GM23338 (cell line): Measurements from ENCODE around the gene TRAF3IP3.

Experiments
- CTCF ChIP-seq, 2 experiments: fragments of 200-600 bp in 1 of 2; sonication (generic) in 1 of 2; conservative IDR thresholded peaks; 2 replicates each; pipeline versions ENCODE4 v1.5.1 to v1.6.1; 2016 to 2017; ENCODE audit warnings: antibody characterized with exemption in 2 of 2, low read depth in 2 of 2, mild to moderate bottlenecking in 2 of 2, moderate library complexity in 1 of 2
- ETS1 ChIP-seq: IDR thresholded peaks from 2 replicates; pipeline ENCODE4 v1.6.1; 2016; ENCODE audit warnings: antibody characterized with exemption
- EZH2 ChIP-seq: fragments of 200-600 bp; sonication (generic); IDR thresholded peaks from one replicate; pipeline ENCODE4 v1.8.0; 2017; ENCODE audit warnings: antibody characterized with exemption, mild to moderate bottlenecking, low read depth; ENCODE audit not compliant: unreplicated experiment
- JUNB ChIP-seq: IDR thresholded peaks from one replicate; pipeline ENCODE4 v1.6.1; 2016; ENCODE audit warnings: antibody characterized with exemption; ENCODE audit not compliant: unreplicated experiment
- POLR2AphosphoS5 ChIP-seq: IDR thresholded peaks from 2 replicates; pipeline ENCODE4 v1.6.1; 2016; ENCODE audit warnings: antibody characterized with exemption, low read depth
- REST ChIP-seq: IDR thresholded peaks from one replicate; pipeline ENCODE4 v1.6.1; 2018; ENCODE audit warnings: antibody characterized with exemption; ENCODE audit not compliant: unreplicated experiment
- STAT1 ChIP-seq: IDR thresholded peaks from one replicate; pipeline ENCODE4 v1.6.1; 2016; ENCODE audit warnings: antibody characterized with exemption; ENCODE audit not compliant: unreplicated experiment

- TF ChIP-seq CTCF (conservative IDR thresholded peaks at IDR 0.05; ENCODE audit: low read depth in 2 of 2) (no peak), EZH2 (no peak), POLR2AphosphoS5 (no peak), JUNB (no peak), ETS1 (no peak), REST (no peak), STAT1 (no peak)
Observed at GRCh38 chr1:209783386-209783785, 27.5 kb downstream of the TRAF3IP3 start.
